ENCODE measurements around the gene DMRT3.

DMRT3 gene

GRCh38 chr9:976258-976942 lies at the start of gene DMRT3:
DMRT3 (plus strand) TSS chr9:976655; CDS start chr9:977002, 347 bp downstream.
- DNase-seq (ENCODE audit: low read depth in 2 of 2) = no peak

- no peak for DNase-seq (ENCODE audit: low read depth in 2 of 2)
Measured at GRCh38 chr9:926976-927375, 49.5 kb upstream of the DMRT3 start.

- DNase-seq (ENCODE audit: low read depth in 2 of 2) = no peak
Measured at GRCh38 chr9:928363-929042, 48.0 kb upstream of the DMRT3 start.

- DNase-seq (ENCODE audit: low read depth in 2 of 2) = no peak
Measured at GRCh38 chr9:929719-930118, 46.7 kb upstream of the DMRT3 start.

GRCh38 chr9:933356-933755 lies 43.1 kb upstream of the DMRT3 start:
- no peak for DNase-seq (ENCODE audit: low read depth in 2 of 2)

- peak; percentile 1 to 8 for DNase-seq (ENCODE audit: low read depth in 2 of 2)
Measured at GRCh38 chr9:935348-935965, 41.0 kb upstream of the DMRT3 start.

- no peak for DNase-seq (ENCODE audit: low read depth in 2 of 2)
Measured at GRCh38 chr9:942805-943580, 33.5 kb upstream of the DMRT3 start.

GRCh38 chr9:947985-948384 lies 28.5 kb upstream of the DMRT3 start:
- DNase-seq (ENCODE audit: low read depth in 2 of 2) = no peak

- no peak for DNase-seq (ENCODE audit: low read depth in 2 of 2)
Measured at GRCh38 chr9:948497-948896, 28.0 kb upstream of the DMRT3 start.

GRCh38 chr9:950139-950538 lies 26.3 kb upstream of the DMRT3 start:
- DNase-seq (ENCODE audit: low read depth in 2 of 2) = no peak

- DNase-seq (ENCODE audit: low read depth in 2 of 2) = no peak
Measured at GRCh38 chr9:952546-952945, 23.9 kb upstream of the DMRT3 start.

GRCh38 chr9:959105-959504 lies 17.4 kb upstream of the DMRT3 start:
- DNase-seq (ENCODE audit: low read depth in 2 of 2) = no peak

GRCh38 chr9:959914-960313 lies 16.5 kb upstream of the DMRT3 start:
- DNase-seq (ENCODE audit: low read depth in 2 of 2) = no peak

GRCh38 chr9:962023-962422 lies 14.4 kb upstream of the DMRT3 start:
- no peak for DNase-seq (ENCODE audit: low read depth in 2 of 2)

GRCh38 chr9:965497-965896 lies 11.0 kb upstream of the DMRT3 start:
- no peak for DNase-seq (ENCODE audit: low read depth in 2 of 2)

- no peak for DNase-seq (ENCODE audit: low read depth in 2 of 2)
Measured at GRCh38 chr9:966870-967269, 9.6 kb upstream of the DMRT3 start.

GRCh38 chr9:967436-967835 lies 9.0 kb upstream of the DMRT3 start:
- no peak for DNase-seq (ENCODE audit: low read depth in 2 of 2)

GRCh38 chr9:967903-968641 lies 8.4 kb upstream of the DMRT3 start:
- DNase-seq (ENCODE audit: low read depth in 2 of 2) = no peak

GRCh38 chr9:969310-970150 lies 6.9 kb upstream of the DMRT3 start:
- DNase-seq (ENCODE audit: low read depth in 2 of 2) = no peak

GRCh38 chr9:970151-970996 lies 6.1 kb upstream of the DMRT3 start:
- DNase-seq (ENCODE audit: low read depth in 2 of 2) = no peak

All from fibroblast of skin of left quadriceps (primary cell).